Measurements from ENCODE around the gene IFI35. TPM values are rescaled to one million over a fixed set of nuclear protein-coding genes. Genes with fewer than 3 reads are reported as not detected.

The IFI35 gene
- total RNA-seq, 1 experiment from 2014 or later, result 4.7 TPM

- peak; percentile 72 for TF ChIP-seq ARID4B (CRISPR knock-in tag; IDR thresholded peaks at IDR 0.05; ENCODE audit: borderline replicate concordance)
- TF ChIP-seq FOXP1 (CRISPR knock-in tag; IDR thresholded peaks at IDR 0.05; ENCODE audit: borderline replicate concordance), result peak; percentile 51; the same call in 1 of the 2 replicates
- no peak for TF ChIP-seq CREB1 (CRISPR knock-in tag; IDR thresholded peaks at IDR 0.05)
- TF ChIP-seq CBFB (CRISPR knock-in tag; IDR thresholded peaks at IDR 0.05; ENCODE audit: low read depth), result no peak
- no peak for TF ChIP-seq ZNF396 (CRISPR knock-in tag; IDR thresholded peaks at IDR 0.05; ENCODE audit: borderline replicate concordance)
- no peak for TF ChIP-seq ATF6 (CRISPR knock-in tag; IDR thresholded peaks at IDR 0.05)
- peak; percentile 43; the same call in 1 of the 2 replicates for TF ChIP-seq NR2C2 (CRISPR knock-in tag; IDR thresholded peaks at IDR 0.05)
- TF ChIP-seq ETV6 (CRISPR knock-in tag; IDR thresholded peaks at IDR 0.05), result peak; percentile 77
- peak; percentile 21; the same call in 1 of the 2 replicates for TF ChIP-seq MAX (CRISPR knock-in tag; IDR thresholded peaks at IDR 0.05)
- TF ChIP-seq MYBL2 (CRISPR knock-in tag; IDR thresholded peaks at IDR 0.05), result no peak
- no peak for TF ChIP-seq HMGA2 (CRISPR knock-in tag; IDR thresholded peaks at IDR 0.05)
- no peak for TF ChIP-seq NR1H2 (CRISPR knock-in tag; IDR thresholded peaks at IDR 0.05)
- no peak for TF ChIP-seq MLX (CRISPR knock-in tag; IDR thresholded peaks at IDR 0.05)
These were observed 15.3 kb downstream of the IFI35 start, which contains the start of gene VAT1 (continued) for GRCh38 chr17:43021741-43022512.

GRCh38 chr17:43024407-43025289 is 18.1 kb downstream of the IFI35 start, which contains the start of gene RND2:
RND2 (plus strand) TSS chr17:43025231; CDS start chr17:43025348, 117 bp downstream.
- H3K36me3 Mint-ChIP-seq, result peaks cover 9% of the 10 kb centered on the region
- peak; percentile 65 for ATAC-seq
- H3K9me3 Mint-ChIP-seq, result no peaks in the 10 kb centered on the region
- H3K27ac Mint-ChIP-seq, result peak within 1 kb of the TSS; percentile 94
- H3K4me1 Mint-ChIP-seq, result peaks cover 48% of the 10 kb centered on the region
- peak; percentile 94 for DNase-seq (ENCODE audit: low spot score)
- POLR2A ChIA-PET, result interaction anchor here (0.6 to 1.8 kb wide), 7 partner anchors 18 to 343 kb away, joined by 3 to 13 read pairs (median 4); partner anchors contain the start of genes BRCA1 and RPL27
- peak within 1 kb of the TSS; percentile 85 for H3K4me3 Mint-ChIP-seq
- CTCF ChIA-PET, result interaction anchor here (0.5 to 3.0 kb wide), 31 partner anchors 11 to 1149 kb away, joined by 3 to 45 read pairs (median 6); partner anchors contain the start of genes BECN1, BRCA1, IFI35 and NBR1
- peaks cover 3% of the 10 kb centered on the region; the same call in 1 of the 2 replicates for H3K27me3 Mint-ChIP-seq (ENCODE audit: low read depth)
- TF ChIP-seq TEAD1 (CRISPR knock-in tag; IDR thresholded peaks at IDR 0.05) (peak; percentile 76), ATF2 (CRISPR knock-in tag; IDR thresholded peaks at IDR 0.05; ENCODE audit: borderline replicate concordance, low read depth) (0 out of 2 replicates have a peak, but pooled peaks have one; percentile 42), SMAD3 (CRISPR knock-in tag; IDR thresholded peaks at IDR 0.05; ENCODE audit: borderline replicate concordance) (no peak), GRHL2 (CRISPR knock-in tag; IDR thresholded peaks at IDR 0.05; ENCODE audit: insufficient replicate concordance, severe bottlenecking) (no peak), MYBL2 (CRISPR knock-in tag; IDR thresholded peaks at IDR 0.05) (no peak), ARID4B (CRISPR knock-in tag; IDR thresholded peaks at IDR 0.05; ENCODE audit: borderline replicate concordance) (peak; percentile 89; the same call in 1 of the 2 replicates), MAX (CRISPR knock-in tag; IDR thresholded peaks at IDR 0.05) (peak; percentile 30), ZNF138 (CRISPR knock-in tag; conservative IDR thresholded peaks at IDR 0.05) (no peak)

Data from WTC11 (cell line).